RWPE2 (cell line): Measurements from ENCODE around the gene UBE3B.

ENCODE experiments used
- ATAC-seq: fragments of 200-7000 bp; cut with Tn5 transposase; 3 replicates; pipeline ENCODE4 v1.9.1; 2021; ENCODE audit warnings: low read depth
- DNase-seq: peaks from one replicate; pipeline ENCODE4 v3.0.0-alpha.2; 2020; ENCODE audit warnings: low spot score
- H3K27ac ChIP-seq: fragments of 450-650 bp; 2 replicates; pipeline ENCODE4 v1.5.1; 2017; ENCODE audit warnings: mild to moderate bottlenecking; ENCODE audit not compliant: poor library complexity, severe bottlenecking
- H3K27me3 ChIP-seq: fragments of 250-450 bp; sonication (Bioruptor Pico); 2 replicates; pipeline ENCODE4 v1.5.1; 2021; ENCODE audit warnings: mild to moderate bottlenecking, moderate library complexity; ENCODE audit not compliant: insufficient read depth, poor library complexity, severe bottlenecking
- H3K36me3 ChIP-seq: fragments of 250-450 bp; sonication (Bioruptor Pico); 2 replicates; pipeline ENCODE4 v1.5.1; 2020; ENCODE audit warnings: low read depth, mild to moderate bottlenecking, moderate library complexity
- H3K4me1 ChIP-seq: fragments of 250-450 bp; sonication (Bioruptor Pico); 2 replicates; pipeline ENCODE4 v1.5.1; 2021; ENCODE audit warnings: mild to moderate bottlenecking, moderate library complexity; ENCODE audit not compliant: insufficient read depth, poor library complexity, severe bottlenecking
- H3K4me3 ChIP-seq: fragments of 250-450 bp; sonication (Bioruptor Pico); 2 replicates; pipeline ENCODE4 v1.5.1; 2021; ENCODE audit warnings: mild to moderate bottlenecking, moderate library complexity; ENCODE audit not compliant: severe bottlenecking
- H3K9me3 ChIP-seq: fragments of 250-450 bp; sonication (Bioruptor Pico); 2 replicates; pipeline ENCODE4 v1.5.1; 2021; ENCODE audit warnings: mild to moderate bottlenecking, moderate library complexity; ENCODE audit not compliant: severe bottlenecking
- TF ChIP-seq, protein P1 (sequence below): fragments of 450-650 bp; IDR thresholded peaks from one replicate; pipeline ENCODE4 v1.5.1; 2017; ENCODE audit warnings: mild to moderate bottlenecking, moderate library complexity; ENCODE audit not compliant: poor library complexity, severe bottlenecking

UBE3B gene

GRCh38 chr12:109542014-109542413, 64.6 kb downstream of the UBE3B start:
- Histone ChIP-seq H3K27me3 (no peaks in the 10 kb centered on the region), H3K9me3 (no peaks in the 10 kb centered on the region), H3K27ac (no peak overlapping the region), H3K36me3 (no peaks in the 10 kb centered on the region), H3K4me3 (no peak overlapping the region), H3K4me1 (peaks cover 5% of the 10 kb centered on the region)
- TF ChIP-seq, protein P1, sequence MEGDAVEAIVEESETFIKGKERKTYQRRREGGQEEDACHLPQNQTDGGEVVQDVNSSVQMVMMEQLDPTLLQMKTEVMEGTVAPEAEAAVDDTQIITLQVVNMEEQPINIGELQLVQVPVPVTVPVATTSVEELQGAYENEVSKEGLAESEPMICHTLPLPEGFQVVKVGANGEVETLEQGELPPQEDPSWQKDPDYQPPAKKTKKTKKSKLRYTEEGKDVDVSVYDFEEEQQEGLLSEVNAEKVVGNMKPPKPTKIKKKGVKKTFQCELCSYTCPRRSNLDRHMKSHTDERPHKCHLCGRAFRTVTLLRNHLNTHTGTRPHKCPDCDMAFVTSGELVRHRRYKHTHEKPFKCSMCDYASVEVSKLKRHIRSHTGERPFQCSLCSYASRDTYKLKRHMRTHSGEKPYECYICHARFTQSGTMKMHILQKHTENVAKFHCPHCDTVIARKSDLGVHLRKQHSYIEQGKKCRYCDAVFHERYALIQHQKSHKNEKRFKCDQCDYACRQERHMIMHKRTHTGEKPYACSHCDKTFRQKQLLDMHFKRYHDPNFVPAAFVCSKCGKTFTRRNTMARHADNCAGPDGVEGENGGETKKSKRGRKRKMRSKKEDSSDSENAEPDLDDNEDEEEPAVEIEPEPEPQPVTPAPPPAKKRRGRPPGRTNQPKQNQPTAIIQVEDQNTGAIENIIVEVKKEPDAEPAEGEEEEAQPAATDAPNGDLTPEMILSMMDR, result no peak
- ATAC-seq (no peak), DNase-seq (no peak)

GRCh38 chr12:109542876-109543275, 65.4 kb downstream of the UBE3B start:
- H3K4me1 ChIP-seq, result peaks cover 5% of the 10 kb centered on the region
- no peak for DNase-seq
- no peaks in the 10 kb centered on the region for H3K9me3 ChIP-seq
- H3K27ac ChIP-seq, result no peak overlapping the region
- H3K27me3 ChIP-seq, result no peaks in the 10 kb centered on the region
- no peak overlapping the region for H3K4me3 ChIP-seq
- TF ChIP-seq, protein P1, result no peak
- ATAC-seq, result no peak
- no peaks in the 10 kb centered on the region for H3K36me3 ChIP-seq

DNA sequence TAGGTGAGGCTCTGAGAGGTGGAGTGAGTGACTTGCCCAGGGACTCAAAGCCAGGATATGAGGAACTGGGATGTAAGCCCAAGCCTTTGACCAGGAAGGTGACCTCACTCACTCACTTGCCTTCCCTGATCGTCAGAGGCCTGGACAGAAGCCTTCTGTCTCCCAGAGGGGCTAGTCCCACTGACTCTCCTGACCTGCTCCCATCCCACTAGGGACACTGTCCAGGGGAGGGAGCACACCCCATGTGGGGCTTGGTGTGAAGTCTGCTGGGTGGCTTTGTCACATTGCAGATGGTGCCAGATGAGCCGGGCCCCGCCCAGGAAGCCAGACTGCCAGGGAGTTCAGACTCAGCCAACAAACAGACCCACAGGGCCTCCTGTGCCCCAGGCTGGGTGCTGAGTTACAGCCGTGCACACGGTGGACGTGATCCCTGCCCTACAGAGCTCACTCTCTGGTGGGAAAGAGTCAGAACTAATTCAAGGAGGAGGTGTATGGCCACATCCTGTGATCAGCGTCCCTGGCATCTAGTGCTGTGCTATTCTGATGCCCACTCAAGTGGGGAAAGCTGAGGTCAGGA, 67.6 kb downstream of the UBE3B start:
- no peaks in the 10 kb centered on the region for H3K36me3 ChIP-seq
- peak; percentile 61 for ATAC-seq
- DNase-seq, result no peak
- H3K4me3 ChIP-seq, result no peak overlapping the region
- H3K27ac ChIP-seq, result no peak overlapping the region
- no peaks in the 10 kb centered on the region for H3K27me3 ChIP-seq
- H3K4me1 ChIP-seq, result peaks cover 5% of the 10 kb centered on the region
- TF ChIP-seq, protein P1, result no peak
- no peaks in the 10 kb centered on the region for H3K9me3 ChIP-seq

DNA sequence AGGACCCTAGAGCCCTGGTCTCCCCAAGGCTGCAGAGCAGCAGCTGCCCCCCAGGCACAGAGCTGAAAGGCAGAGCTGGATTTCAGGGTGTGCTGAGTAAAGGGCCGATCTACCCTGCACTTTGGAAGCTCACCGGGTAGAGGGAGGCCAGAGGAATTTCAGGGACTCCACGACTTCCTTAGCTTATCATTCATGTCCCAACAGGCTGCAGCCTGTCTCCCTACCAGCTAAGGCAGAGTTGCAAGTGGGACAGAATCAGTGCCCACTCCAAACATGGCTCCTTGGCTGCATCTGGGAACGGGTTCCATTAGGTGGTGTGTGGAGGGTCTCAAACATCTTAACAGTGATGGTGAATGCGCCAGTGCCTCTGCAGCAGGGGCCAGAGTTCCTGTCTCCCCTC, 68.4 kb downstream of the UBE3B start:
- TF ChIP-seq, protein P1, result no peak
- H3K4me3 ChIP-seq, result no peak overlapping the region
- H3K9me3 ChIP-seq, result no peaks in the 10 kb centered on the region
- H3K27ac ChIP-seq, result no peak overlapping the region
- ATAC-seq, result peak; percentile 37
- H3K4me1 ChIP-seq, result peaks cover 5% of the 10 kb centered on the region
- no peaks in the 10 kb centered on the region for H3K27me3 ChIP-seq
- H3K36me3 ChIP-seq, result no peaks in the 10 kb centered on the region
- DNase-seq, result no peak

GRCh38 chr12:109547286-109547685, 69.9 kb downstream of the UBE3B start:
- Histone ChIP-seq H3K27me3 (no peaks in the 10 kb centered on the region), H3K9me3 (no peaks in the 10 kb centered on the region), H3K4me1 (peaks cover 5% of the 10 kb centered on the region), H3K4me3 (no peak overlapping the region), H3K27ac (no peak overlapping the region), H3K36me3 (no peaks in the 10 kb centered on the region)
- DNase-seq, result no peak
- no peak for ATAC-seq
- TF ChIP-seq, protein P1, result no peak
